ENCODE data around the gene SCNN1A. TPM values are rescaled to one million over a fixed set of nuclear protein-coding genes. Genes with fewer than 3 reads are reported as not detected.

Gene SCNN1A
- total and polyA plus RNA-seq, 5 experiments from 2014 or later, result 0.06 to 4.7 (median 0.65) TPM

- H3K9me3 Mint-ChIP-seq, result no peaks in the 10 kb centered on the region
- DNase-seq (peak in 2 of 10 donors; percentile 39 to 48), ATAC-seq (peak in 1 of 2 donors; percentile 13)
- peaks cover 0 to 57% (median 21%) of the 10 kb centered on the region in 3 donors for H3K36me3 Mint-ChIP-seq
- peak overlapping the region in 3 of 10 donors; percentile 91 to 98 (median 93) for H3K27ac Mint-ChIP-seq
- H3K4me1 Mint-ChIP-seq, result peaks cover 38 to 68% (median 56%) of the 10 kb centered on the region in 4 donors
- POLR2A ChIA-PET, result interaction anchor here (0.8 to 17.3 kb wide), 14 partner anchors 8 to 201 kb away, joined by 3 to 358 read pairs (median 26); partner anchors contain the start of genes CD27, GAPDH, TAPBPL and TNFRSF1A
- peaks cover 0 to 3% (median 0%) of the 10 kb centered on the region in 5 donors for H3K27me3 Mint-ChIP-seq
- peak overlapping the region in 6 of 10 donors; percentile 64 to 90 (median 80) for H3K4me3 Mint-ChIP-seq
Observed at GRCh38 chr12:6333566-6333965, 41.8 kb downstream of the SCNN1A start.

GRCh38 chr12:6333029-6333428 lies 42.3 kb downstream of the SCNN1A start:
- no peaks in the 10 kb centered on the region for H3K9me3 Mint-ChIP-seq
- POLR2A ChIA-PET, result interaction anchor here (0.7 to 17.3 kb wide), 12 partner anchors 9 to 136 kb away, joined by 3 to 358 read pairs (median 17); partner anchors contain the start of genes TAPBPL, TNFRSF1A and VAMP1
- peak in 5 of 10 donors; percentile 29 to 53 (median 46) for DNase-seq
- peak in 1 of 2 donors; percentile 22 for ATAC-seq
- peak overlapping the region in 3 of 10 donors; percentile 91 to 98 (median 93) for H3K27ac Mint-ChIP-seq
- peaks cover 38 to 68% (median 57%) of the 10 kb centered on the region in 4 donors for H3K4me1 Mint-ChIP-seq
- H3K4me3 Mint-ChIP-seq, result peak overlapping the region in 6 of 10 donors; percentile 64 to 90 (median 80)
- peaks cover 0 to 63% (median 21%) of the 10 kb centered on the region in 3 donors for H3K36me3 Mint-ChIP-seq
- peaks cover 0 to 3% (median 0%) of the 10 kb centered on the region in 5 donors for H3K27me3 Mint-ChIP-seq

GRCh38 chr12:6332459-6332858 lies 42.9 kb downstream of the SCNN1A start:
- Mint-ChIP-seq H3K36me3 (peaks cover 0 to 65% (median 21%) of the 10 kb centered on the region in 3 donors), H3K9me3 (no peaks in the 10 kb centered on the region), H3K27me3 (peaks cover 0 to 3% (median 0%) of the 10 kb centered on the region in 5 donors), H3K4me3 (peak overlapping the region in 7 of 10 donors; percentile 33 to 90 (median 77)), H3K27ac (peak overlapping the region in 3 of 10 donors; percentile 91 to 98 (median 93)), H3K4me1 (peaks cover 38 to 68% (median 57%) of the 10 kb centered on the region in 4 donors)
- no peak for ATAC-seq
- DNase-seq, result peak in 1 of 10 donors; percentile 19
- POLR2A ChIA-PET, result interaction anchor here (0.7 to 17.3 kb wide), 11 partner anchors 9 to 137 kb away, joined by 3 to 358 read pairs (median 8); partner anchors contain the start of genes TAPBPL, TNFRSF1A and VAMP1

- H3K9me3 Mint-ChIP-seq, result no peaks in the 10 kb centered on the region
- POLR2A ChIA-PET, result interaction anchor here (1.6 to 17.3 kb wide), 5 partner anchors 10 to 138 kb away, joined by 4 to 358 read pairs (median 62); partner anchors contain the start of genes TNFRSF1A and VAMP1
- ATAC-seq, result no peak
- peak overlapping the region in 7 of 10 donors; percentile 4 to 47 (median 29) for H3K4me3 Mint-ChIP-seq
- H3K27ac Mint-ChIP-seq, result peak overlapping the region in 9 of 10 donors; percentile 69 to 92 (median 88)
- peaks cover 40 to 70% (median 62%) of the 10 kb centered on the region in 4 donors for H3K4me1 Mint-ChIP-seq
- peaks cover 0 to 3% (median 0%) of the 10 kb centered on the region in 5 donors for H3K27me3 Mint-ChIP-seq
- DNase-seq, result peak in 1 of 10 donors; percentile 9
- H3K36me3 Mint-ChIP-seq, result peaks cover 0 to 75% (median 21%) of the 10 kb centered on the region in 3 donors
Observed at GRCh38 chr12:6330999-6331714, 44.2 kb downstream of the SCNN1A start.

GRCh38 chr12:6330192-6330591 lies 45.2 kb downstream of the SCNN1A start:
- DNase-seq (peak in 1 of 10 donors; percentile 22), ATAC-seq (no peak)
- H3K27me3 Mint-ChIP-seq, result peaks cover 0 to 3% (median 0%) of the 10 kb centered on the region in 5 donors
- H3K4me1 Mint-ChIP-seq, result peaks cover 38 to 69% (median 60%) of the 10 kb centered on the region in 4 donors
- H3K4me3 Mint-ChIP-seq, result no peak overlapping the region
- POLR2A ChIA-PET, result interaction anchor here (0.5 to 17.3 kb wide), 9 partner anchors 11 to 278 kb away, joined by 3 to 358 read pairs (median 4); partner anchors contain the start of genes CD27 and TNFRSF1A
- no peaks in the 10 kb centered on the region for H3K9me3 Mint-ChIP-seq
- H3K36me3 Mint-ChIP-seq, result peaks cover 0 to 71% (median 21%) of the 10 kb centered on the region in 3 donors
- H3K27ac Mint-ChIP-seq, result peak overlapping the region in 8 of 10 donors; percentile 55 to 92 (median 78)

GRCh38 chr12:6329703-6330064 lies 45.7 kb downstream of the SCNN1A start:
- no peak for ATAC-seq
- peak overlapping the region in 5 of 10 donors; percentile 43 to 80 (median 55) for H3K27ac Mint-ChIP-seq
- POLR2A ChIA-PET, result interaction anchor here (0.5 to 17.3 kb wide), 7 partner anchors 11 to 279 kb away, joined by 3 to 358 read pairs (median 4); partner anchors contain the start of gene CD27

GRCh38 chr12:6328945-6329702 lies 46.2 kb downstream of the SCNN1A start:
- Mint-ChIP-seq H3K36me3 (peaks cover 0 to 68% (median 21%) of the 10 kb centered on the region in 3 donors), H3K4me3 (no peak overlapping the region), H3K4me1 (peaks cover 42 to 69% (median 60%) of the 10 kb centered on the region in 4 donors)

More at GRCh38 chr12:6329703-6330064, 45.7 kb downstream of the SCNN1A start:
- peaks cover 0 to 3% (median 0%) of the 10 kb centered on the region in 5 donors for H3K27me3 Mint-ChIP-seq
- H3K9me3 Mint-ChIP-seq, result no peaks in the 10 kb centered on the region
- H3K4me3 Mint-ChIP-seq, result no peak overlapping the region
- H3K4me1 Mint-ChIP-seq, result peaks cover 40 to 69% (median 60%) of the 10 kb centered on the region in 4 donors
- peaks cover 0 to 71% (median 21%) of the 10 kb centered on the region in 3 donors for H3K36me3 Mint-ChIP-seq
- DNase-seq, result no peak

GRCh38 chr12:6328045-6328779 lies 47.2 kb downstream of the SCNN1A start:
- POLR2A ChIA-PET, result interaction anchor here (0.6 to 17.3 kb wide), 4 partner anchors 12 to 133 kb away, joined by 3 to 358 read pairs (median 6); no protein-coding TSS in a partner anchor
- Mint-ChIP-seq H3K9me3 (no peaks in the 10 kb centered on the region), H3K4me1 (peaks cover 40 to 69% (median 59%) of the 10 kb centered on the region in 4 donors), H3K36me3 (peaks cover 0 to 59% (median 13%) of the 10 kb centered on the region in 3 donors), H3K27me3 (peaks cover 0 to 5% (median 0%) of the 10 kb centered on the region in 5 donors), H3K4me3 (no peak overlapping the region), H3K27ac (peak overlapping the region in 8 of 10 donors; percentile 15 to 84 (median 62))
- DNase-seq (peak in 1 of 10 donors; percentile 59), ATAC-seq (no peak)

More at GRCh38 chr12:6328945-6329702, 46.2 kb downstream of the SCNN1A start:
- peaks cover 0 to 3% (median 0%) of the 10 kb centered on the region in 5 donors for H3K27me3 Mint-ChIP-seq
- H3K27ac Mint-ChIP-seq, result peak overlapping the region in 5 of 10 donors; percentile 15 to 84 (median 35)
- POLR2A ChIA-PET, result interaction anchor here (0.6 to 17.3 kb wide), 6 partner anchors 10 to 154 kb away, joined by 3 to 358 read pairs (median 6); partner anchors contain the start of gene CD27
- no peaks in the 10 kb centered on the region for H3K9me3 Mint-ChIP-seq
- ATAC-seq (no peak), DNase-seq (no peak)

GRCh38 chr12:6327229-6328041 lies 47.9 kb downstream of the SCNN1A start:
- ATAC-seq, result no peak
- peaks cover 37 to 69% (median 59%) of the 10 kb centered on the region in 4 donors for H3K4me1 Mint-ChIP-seq
- peak overlapping the region; percentile 53 to 92 (median 84) for H3K27ac Mint-ChIP-seq
- no peak overlapping the region for H3K4me3 Mint-ChIP-seq
- DNase-seq, result no peak
- peaks cover 0 to 6% (median 0%) of the 10 kb centered on the region in 5 donors for H3K27me3 Mint-ChIP-seq
- H3K36me3 Mint-ChIP-seq, result peaks cover 0 to 51% (median 10%) of the 10 kb centered on the region in 3 donors
- no peaks in the 10 kb centered on the region for H3K9me3 Mint-ChIP-seq
- POLR2A ChIA-PET, result interaction anchor here (0.6 to 17.3 kb wide), 10 partner anchors 12 to 143 kb away, joined by 3 to 358 read pairs (median 5); partner anchors contain the start of genes TNFRSF1A and VAMP1
